NCI-H69 (cell line): ENCODE data around the gene TMEM123.

Source experiments
- DNase-seq: peaks from one replicate; lab custom pipeline; 2025; lab: John Stamatoyannopoulos, UW

The TMEM123 gene

GRCh38 chr11:102361086-102362031 is 91.2 kb downstream of the TMEM123 start:
- no peak for DNase-seq

- no peak for DNase-seq
These were observed 91.9 kb downstream of the TMEM123 start for GRCh38 chr11:102360681-102361080.

GRCh38 chr11:102359372-102359771 is 93.2 kb downstream of the TMEM123 start:
- no peak for DNase-seq

- DNase-seq: no peak
These were observed 95.4 kb downstream of the TMEM123 start for GRCh38 chr11:102357116-102357515.

GRCh38 chr11:102347462-102348370 is 104.8 kb downstream of the TMEM123 start:
- DNase-seq: peak; percentile 65

- peak; percentile 97 for DNase-seq
These were observed 105.7 kb downstream of the TMEM123 start, which contains the start of gene BIRC2 for GRCh38 chr11:102346748-102347461. Gene BIRC2, plus strand, starts transcription at chr11:102347214. Its CDS starts 2,641 bp downstream, at chr11:102349855.

GRCh38 chr11:102346456-102346747 is 106.2 kb downstream of the TMEM123 start:
- DNase-seq: no peak
